Thoracic aorta (tissue), 2 donors: ENCODE measurements around the gene IRGC. TPM values are rescaled to one million over a fixed set of nuclear protein-coding genes. Genes with fewer than 3 reads are reported as not detected.
"Not testable (repeated sequence)": the region's sequence is repeated elsewhere in the genome, so short reads cannot be mapped to it uniquely, and the experiment has no call there.

Experiments used
- ATAC-seq: fragments of 150-250 bp; one replicate; pipeline ENCODE4 v1.8.0; 2017; ENCODE audit warnings: low read depth; ENCODE audit not compliant: insufficient number of reproducible peaks, low FRiP score
- DNase-seq: peaks from one replicate; pipeline ENCODE4 v3.0.0-alpha.2; 2020; ENCODE audit warnings: low spot score
- H3K27ac ChIP-seq, 2 donors: fragments of 200-600 bp; sonication (generic); 1 replicate in 1 of 2; 2 replicates in 1 of 2; pipeline ENCODE4 v1.5.1; 2016; ENCODE audit warnings: mild to moderate bottlenecking in 2 of 2, moderate library complexity in 2 of 2
- H3K27me3 ChIP-seq: fragments of 200-600 bp; sonication (generic); replicated peaks from 2 replicates; pipeline ENCODE4 v1.6.0; 2016; ENCODE audit warnings: mild to moderate bottlenecking; ENCODE audit not compliant: insufficient read depth
- H3K36me3 ChIP-seq: fragments of 200-600 bp; sonication (generic); one replicate; pipeline ENCODE4 v1.5.1; 2016
- H3K4me1 ChIP-seq, 2 donors: fragments of 200-600 bp; sonication (generic); 1 replicate in 1 of 2; 2 replicates in 1 of 2; pipeline versions ENCODE4 v1.5.1 to v1.6.0; 2016; ENCODE audit warnings: low read depth in 2 of 2, mild to moderate bottlenecking in 1 of 2; ENCODE audit not compliant: control insufficient read depth in 1 of 2
- H3K4me3 ChIP-seq: fragments of 200-600 bp; sonication (generic); 2 replicates; pipeline ENCODE4 v1.5.1; 2016; ENCODE audit warnings: mild to moderate bottlenecking
- H3K9me3 ChIP-seq: fragments of 200-600 bp; sonication (generic); 2 replicates; pipeline ENCODE4 v1.5.1; 2016
- total RNA-seq, 2 donors: library from RNA; depleted of rRNA; stranded (reverse); fragments of >200 nt; gene quantifications; one replicate each; pipeline versions ENCODE4 v1.1.0 to v1.2.3, GENCODE V29; 2016
- TF ChIP-seq, protein P1 (sequence below): fragments of 200-600 bp; sonication (generic); IDR thresholded peaks from one replicate; pipeline ENCODE4 v1.5.1; 2019; ENCODE audit warnings: antibody characterized with exemption

Gene IRGC
- total RNA-seq, 2 donors from 2014 or later = not detected

DNA sequence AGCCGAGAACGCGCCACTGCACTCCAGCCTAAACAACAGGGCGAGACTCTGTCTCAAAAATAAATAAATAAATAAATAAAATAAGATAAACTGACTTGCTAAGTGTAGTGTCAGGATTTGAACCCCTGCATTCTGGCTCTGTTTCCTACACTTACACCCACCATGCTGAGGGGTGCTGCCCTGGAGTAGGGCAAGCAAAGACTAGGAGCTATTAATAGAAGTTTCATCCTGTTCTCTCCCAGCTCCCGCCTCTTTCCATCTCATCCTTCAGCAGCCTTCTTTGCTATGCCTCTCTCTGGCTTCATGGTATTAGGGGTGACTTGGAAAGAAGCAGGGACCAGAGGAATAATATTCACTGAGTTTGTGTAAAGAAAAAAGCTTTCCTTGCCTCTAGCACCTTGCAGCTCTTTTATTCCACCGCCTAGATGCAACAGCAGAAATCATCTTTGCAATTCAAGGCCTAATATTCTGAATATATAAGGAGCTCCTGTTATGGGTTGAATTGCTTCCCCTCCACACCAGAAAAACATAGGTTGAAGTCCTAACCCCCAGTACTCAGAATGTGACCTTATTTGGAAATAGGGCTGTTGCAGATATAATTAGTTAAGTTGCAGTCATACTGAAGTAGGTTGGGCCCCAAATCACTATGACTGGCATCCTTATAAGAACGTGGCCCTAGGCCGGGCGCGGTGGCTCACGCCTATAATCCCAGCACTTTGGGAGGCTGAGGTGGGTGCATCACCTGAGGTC is 37.2 kb upstream of the IRGC start:
- no peak for DNase-seq
- Histone ChIP-seq H3K27ac (no peak overlapping the region), H3K9me3 (no peaks in the 10 kb centered on the region), H3K4me1 (no peaks in the 10 kb centered on the region), H3K36me3 (no peaks in the 10 kb centered on the region), H3K27me3 (no peaks in the 10 kb centered on the region), H3K4me3 (no peak overlapping the region)
- ATAC-seq = no peak
- TF ChIP-seq, protein P1, sequence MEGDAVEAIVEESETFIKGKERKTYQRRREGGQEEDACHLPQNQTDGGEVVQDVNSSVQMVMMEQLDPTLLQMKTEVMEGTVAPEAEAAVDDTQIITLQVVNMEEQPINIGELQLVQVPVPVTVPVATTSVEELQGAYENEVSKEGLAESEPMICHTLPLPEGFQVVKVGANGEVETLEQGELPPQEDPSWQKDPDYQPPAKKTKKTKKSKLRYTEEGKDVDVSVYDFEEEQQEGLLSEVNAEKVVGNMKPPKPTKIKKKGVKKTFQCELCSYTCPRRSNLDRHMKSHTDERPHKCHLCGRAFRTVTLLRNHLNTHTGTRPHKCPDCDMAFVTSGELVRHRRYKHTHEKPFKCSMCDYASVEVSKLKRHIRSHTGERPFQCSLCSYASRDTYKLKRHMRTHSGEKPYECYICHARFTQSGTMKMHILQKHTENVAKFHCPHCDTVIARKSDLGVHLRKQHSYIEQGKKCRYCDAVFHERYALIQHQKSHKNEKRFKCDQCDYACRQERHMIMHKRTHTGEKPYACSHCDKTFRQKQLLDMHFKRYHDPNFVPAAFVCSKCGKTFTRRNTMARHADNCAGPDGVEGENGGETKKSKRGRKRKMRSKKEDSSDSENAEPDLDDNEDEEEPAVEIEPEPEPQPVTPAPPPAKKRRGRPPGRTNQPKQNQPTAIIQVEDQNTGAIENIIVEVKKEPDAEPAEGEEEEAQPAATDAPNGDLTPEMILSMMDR = no peak

DNA sequence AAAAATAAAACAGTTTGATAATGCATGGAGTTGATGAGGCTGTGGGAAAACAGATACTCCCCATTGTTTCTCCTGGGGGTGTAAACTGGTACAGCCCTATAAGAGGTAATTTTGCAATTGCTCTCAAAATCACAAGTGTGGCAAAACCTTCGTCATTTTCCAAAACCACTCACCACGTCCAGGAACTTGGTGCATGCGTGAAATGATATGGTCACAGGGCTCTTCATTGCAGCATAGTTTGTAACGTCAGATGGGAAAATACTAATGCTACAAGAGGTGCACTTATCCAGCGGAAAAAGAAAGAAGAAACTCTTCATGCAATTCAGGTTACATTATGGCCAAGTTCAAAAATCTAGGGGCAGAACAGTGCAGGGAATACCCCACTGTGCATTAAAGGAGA is 34.1 kb upstream of the IRGC start:
- ATAC-seq = no peak

DNA sequence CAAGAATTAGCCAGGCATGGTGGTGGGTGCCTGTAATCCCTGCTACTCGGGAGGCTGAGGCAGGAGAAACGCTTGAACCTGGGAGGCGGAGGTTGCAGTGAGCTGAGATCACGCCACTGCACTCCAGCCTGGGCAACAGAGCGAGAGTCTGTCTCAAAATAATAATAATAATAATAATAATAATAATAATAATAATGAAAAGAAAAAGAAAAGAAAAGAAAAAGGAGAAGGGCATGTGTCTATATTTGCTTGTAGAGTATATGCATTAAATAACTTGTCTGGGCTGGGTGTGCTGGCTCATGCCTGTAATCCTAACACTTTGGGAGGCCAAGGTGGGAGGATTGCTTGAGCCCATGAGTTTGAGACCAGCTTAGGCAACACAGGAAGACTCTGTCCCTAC is 33.6 kb upstream of the IRGC start:
- not testable (repeated sequence) for ATAC-seq, H3K36me3 ChIP-seq, H3K9me3 ChIP-seq, H3K27ac ChIP-seq, H3K4me1 ChIP-seq, H3K27me3 ChIP-seq, DNase-seq, H3K4me3 ChIP-seq

More for the DNA sequence above, 34.1 kb upstream of the IRGC start:
- TF ChIP-seq, protein P1 = no peak
- DNase-seq = no peak
- Histone ChIP-seq H3K4me3 (no peak overlapping the region), H3K4me1 (no peaks in the 10 kb centered on the region), H3K9me3 (no peaks in the 10 kb centered on the region), H3K36me3 (no peaks in the 10 kb centered on the region), H3K27ac (no peak overlapping the region), H3K27me3 (no peaks in the 10 kb centered on the region)

DNA sequence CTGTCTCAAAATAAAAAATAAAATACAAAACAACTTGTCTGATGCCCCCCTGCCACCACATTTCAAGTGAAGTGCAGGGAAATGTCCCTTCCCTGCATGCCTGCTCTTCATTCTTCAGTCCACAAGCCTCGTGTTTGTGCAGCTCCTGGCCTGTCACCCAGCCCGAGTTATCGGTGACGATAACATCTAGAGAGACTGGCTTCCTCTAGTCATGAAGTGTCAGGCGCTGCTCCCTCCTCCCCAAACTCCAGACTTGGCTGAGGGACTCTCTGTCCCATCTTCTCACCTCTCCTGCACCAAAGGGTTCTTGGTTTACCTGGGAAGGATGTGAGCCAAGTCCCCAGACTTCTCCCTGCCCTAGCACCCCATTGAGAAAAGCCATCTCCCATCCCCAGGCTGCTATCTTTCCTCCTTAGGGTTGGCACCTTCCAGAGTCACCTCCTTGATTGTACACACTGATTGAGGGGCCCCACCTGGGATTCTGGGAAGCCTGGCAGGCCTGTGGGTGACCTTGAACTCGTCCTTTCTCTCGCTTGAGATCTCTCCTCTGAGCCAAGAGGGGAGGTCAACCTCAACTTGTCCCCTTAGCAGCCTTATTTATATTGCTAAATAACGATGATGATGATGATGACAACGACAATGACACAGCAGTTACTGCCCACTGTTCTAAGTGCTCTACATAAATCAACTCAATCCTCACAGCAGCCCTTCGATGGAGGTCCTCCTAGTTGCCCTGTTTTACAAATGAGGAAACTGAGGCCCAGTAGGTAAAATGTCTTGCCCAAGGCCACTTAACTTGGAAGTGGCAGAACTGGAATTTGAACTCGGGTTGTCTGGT is 32.8 kb upstream of the IRGC start:
- Histone ChIP-seq H3K9me3 (no peaks in the 10 kb centered on the region), H3K4me1 (no peaks in the 10 kb centered on the region), H3K27ac (no peak overlapping the region), H3K36me3 (no peaks in the 10 kb centered on the region), H3K4me3 (no peak overlapping the region), H3K27me3 (no peaks in the 10 kb centered on the region)
- TF ChIP-seq, protein P1 = no peak
- no peak for DNase-seq
- no peak for ATAC-seq

DNA sequence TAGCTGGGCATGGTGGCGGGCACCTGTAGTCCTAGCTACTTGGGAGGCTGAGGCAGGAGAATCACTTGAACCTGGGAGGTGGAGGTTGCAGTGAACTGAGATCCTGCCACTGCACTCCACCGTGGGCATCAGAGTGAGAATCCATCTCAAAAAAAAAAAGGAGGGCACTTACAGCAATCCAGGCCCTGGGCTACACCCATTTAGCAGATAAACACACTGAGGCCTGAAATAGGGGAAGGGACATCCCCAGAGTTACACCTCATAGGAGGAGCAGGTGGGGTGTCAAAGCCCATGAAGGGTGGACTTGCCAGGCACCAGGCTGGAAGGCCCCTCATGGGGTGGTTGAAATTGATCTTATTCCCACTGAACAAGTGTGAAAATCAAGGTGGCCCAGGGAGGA is 32.0 kb upstream of the IRGC start:
- H3K27ac ChIP-seq = no peak overlapping the region

More for the DNA sequence above, 32.0 kb upstream of the IRGC start:
- TF ChIP-seq, protein P1 = no peak
- no peak for ATAC-seq
- no peak for DNase-seq
- no peaks in the 10 kb centered on the region for H3K36me3 ChIP-seq
- H3K4me3 ChIP-seq = no peak overlapping the region
- H3K9me3 ChIP-seq = no peaks in the 10 kb centered on the region
- no peaks in the 10 kb centered on the region for H3K4me1 ChIP-seq
- H3K27me3 ChIP-seq = no peaks in the 10 kb centered on the region
